Endodermal cell (in vitro differentiated cells): ENCODE measurements around the gene KIF3A. TPM values are rescaled to one million over a fixed set of nuclear protein-coding genes. Genes with fewer than 3 reads are reported as not detected.

Experiments
- DNase-seq: peaks from one replicate; pipeline ENCODE4 v3.0.0-alpha.2; 2017
- H3K27ac ChIP-seq: 2 replicates; pipeline ENCODE4 v1.5.1; 2013; ENCODE audit warnings: mild to moderate bottlenecking, low read depth, low read length, moderate library complexity
- H3K27me3 ChIP-seq: 2 replicates; pipeline ENCODE4 v1.6.1; 2013; ENCODE audit warnings: mild to moderate bottlenecking, low read length, moderate library complexity; ENCODE audit not compliant: insufficient read depth, control insufficient read depth, poor library complexity, severe bottlenecking
- H3K36me3 ChIP-seq: 2 replicates; pipeline ENCODE4 v1.7.0; 2013; ENCODE audit warnings: mild to moderate bottlenecking, low read length, moderate library complexity; ENCODE audit not compliant: control insufficient read depth, insufficient read depth
- H3K4me1 ChIP-seq: one replicate; pipeline ENCODE4 v1.7.0; 2013; ENCODE audit warnings: low read length; ENCODE audit not compliant: control insufficient read depth, insufficient read depth
- H3K4me3 ChIP-seq: 2 replicates; pipeline ENCODE4 v1.5.1; 2013; ENCODE audit warnings: mild to moderate bottlenecking, low read length, moderate library complexity
- H3K9ac ChIP-seq: 2 replicates; pipeline ENCODE4 v1.6.1; 2013; ENCODE audit warnings: mild to moderate bottlenecking, low read length, moderate library complexity; ENCODE audit not compliant: poor library complexity, severe bottlenecking; ENCODE audit errors: extremely low read depth
- H3K9me3 ChIP-seq: 2 replicates; pipeline ENCODE4 v1.6.1; 2013; ENCODE audit warnings: mild to moderate bottlenecking, low read length, moderate library complexity; ENCODE audit not compliant: control insufficient read depth
- H3K27ac Mint-ChIP-seq: 2 replicates; pipeline ENCODE4 v1.8.0; 2020; ENCODE audit warnings: mixed read lengths
- H3K27me3 Mint-ChIP-seq: 2 replicates; pipeline ENCODE4 v1.8.0; 2021; ENCODE audit warnings: mild to moderate bottlenecking, mixed read lengths; ENCODE audit not compliant: insufficient read depth
- H3K36me3 Mint-ChIP-seq: 2 replicates; pipeline ENCODE4 v1.8.0; 2020; ENCODE audit warnings: low read depth, mixed read lengths
- H3K4me1 Mint-ChIP-seq: 2 replicates; pipeline ENCODE4 v1.8.0; 2020; ENCODE audit warnings: mixed read lengths
- H3K4me3 Mint-ChIP-seq: 2 replicates; pipeline ENCODE4 v1.8.0; 2020; ENCODE audit warnings: mild to moderate bottlenecking, moderate library complexity, mixed read lengths
- H3K9me3 Mint-ChIP-seq: 2 replicates; pipeline ENCODE4 v1.8.0; 2020; ENCODE audit warnings: mild to moderate bottlenecking, mixed read lengths
- WGBS, 2 experiments: methylation state at CpG; one replicate each; pipeline versions ENCODE4 v1.1.5 to v1.1.7; 2013; ENCODE audit warnings: missing lambda C conversion rate in 2 of 2, mixed read lengths in 1 of 2; ENCODE audit not compliant: insufficient coverage in 1 of 2, insufficient read length in 1 of 2; 5-methylcytosine and 5-hydroxymethylcytosine counted together
- total RNA-seq, 2 donors: library from RNA; stranded (reverse); fragmentation: NEBNext Ultra II Directional in 1 of 2; extraction: Animal tissue kit (Norgen Biotek cat#: 25700) in 1 of 2; gene quantifications; 2 replicates in 1 of 2; 3 replicates in 1 of 2; pipeline ENCODE4 v1.2.1, GENCODE V29; 2021
- TF ChIP-seq, protein P1 (sequence below): fragments of 200-600 bp; sonication (generic); conservative IDR thresholded peaks from 2 replicates; pipeline ENCODE4 v1.5.0; 2021; ENCODE audit warnings: antibody characterized with exemption, mild to moderate bottlenecking

KIF3A gene
- total RNA-seq, 2 donors from 2014 or later = 19.6 to 25.2 TPM

DNA sequence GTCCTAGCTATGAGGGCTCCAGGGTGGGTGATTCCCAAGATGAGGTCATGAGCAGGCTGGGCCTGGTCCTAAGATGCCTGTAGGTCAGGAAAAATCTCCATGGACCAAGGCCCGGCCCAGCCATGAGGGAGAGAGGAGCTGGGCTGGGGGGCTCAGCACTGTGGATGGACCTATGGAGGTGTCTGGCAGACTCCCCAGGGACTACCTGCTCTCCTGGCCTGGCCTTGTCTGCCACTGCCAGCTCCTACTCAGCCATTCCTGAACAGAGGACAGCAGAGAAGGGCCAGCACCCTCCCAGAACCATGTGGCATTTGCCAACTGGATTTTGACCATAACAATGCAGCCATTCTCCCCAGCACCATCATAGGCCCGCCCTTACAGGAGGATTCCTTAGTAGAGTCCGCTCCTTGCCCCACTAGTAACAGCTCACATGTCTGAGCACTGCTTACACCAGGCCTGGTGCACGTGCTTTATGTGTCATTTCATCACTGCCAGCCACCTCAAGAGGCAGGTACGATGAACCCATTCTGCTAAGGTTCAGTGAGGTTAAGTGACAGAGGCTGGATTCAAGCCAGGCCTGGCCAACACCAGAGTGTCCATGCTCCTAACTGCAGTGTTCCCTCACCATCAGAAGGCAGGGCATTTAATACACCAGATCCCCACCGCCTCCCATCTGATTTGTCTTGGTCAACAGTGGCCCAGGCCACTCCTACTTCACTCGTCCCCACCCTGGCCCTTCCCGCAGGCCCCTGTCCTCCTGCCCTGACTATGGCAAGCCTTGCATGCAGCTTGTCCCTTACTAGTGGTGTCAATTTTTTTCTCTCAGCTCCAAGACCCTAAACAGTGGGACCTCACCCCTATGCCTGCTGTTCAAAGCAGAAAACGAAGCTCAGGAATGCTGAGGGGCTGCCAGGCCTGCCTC, 78.7 kb downstream of the KIF3A start:
- Histone ChIP-seq H3K36me3 (no peaks in the 10 kb centered on the region), H3K27ac (no peak overlapping the region), H3K9ac (no peak overlapping the region), H3K4me3 (no peak overlapping the region), H3K4me1 (no peaks in the 10 kb centered on the region), H3K27me3 (peaks cover 44% of the 10 kb centered on the region), H3K9me3 (no peaks in the 10 kb centered on the region)
- peaks cover 44% of the 10 kb centered on the region for H3K27me3 Mint-ChIP-seq
- DNase-seq = no peak
- H3K27ac Mint-ChIP-seq = no peak overlapping the region
- TF ChIP-seq, protein P1, sequence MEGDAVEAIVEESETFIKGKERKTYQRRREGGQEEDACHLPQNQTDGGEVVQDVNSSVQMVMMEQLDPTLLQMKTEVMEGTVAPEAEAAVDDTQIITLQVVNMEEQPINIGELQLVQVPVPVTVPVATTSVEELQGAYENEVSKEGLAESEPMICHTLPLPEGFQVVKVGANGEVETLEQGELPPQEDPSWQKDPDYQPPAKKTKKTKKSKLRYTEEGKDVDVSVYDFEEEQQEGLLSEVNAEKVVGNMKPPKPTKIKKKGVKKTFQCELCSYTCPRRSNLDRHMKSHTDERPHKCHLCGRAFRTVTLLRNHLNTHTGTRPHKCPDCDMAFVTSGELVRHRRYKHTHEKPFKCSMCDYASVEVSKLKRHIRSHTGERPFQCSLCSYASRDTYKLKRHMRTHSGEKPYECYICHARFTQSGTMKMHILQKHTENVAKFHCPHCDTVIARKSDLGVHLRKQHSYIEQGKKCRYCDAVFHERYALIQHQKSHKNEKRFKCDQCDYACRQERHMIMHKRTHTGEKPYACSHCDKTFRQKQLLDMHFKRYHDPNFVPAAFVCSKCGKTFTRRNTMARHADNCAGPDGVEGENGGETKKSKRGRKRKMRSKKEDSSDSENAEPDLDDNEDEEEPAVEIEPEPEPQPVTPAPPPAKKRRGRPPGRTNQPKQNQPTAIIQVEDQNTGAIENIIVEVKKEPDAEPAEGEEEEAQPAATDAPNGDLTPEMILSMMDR = no peak
- H3K4me3 Mint-ChIP-seq = no peak overlapping the region
- peaks cover 2% of the 10 kb centered on the region for H3K36me3 Mint-ChIP-seq
- 91 to 92% methylated on average over 7 to 9 of the region's 9 CpGs for WGBS, 2 experiments
- H3K4me1 Mint-ChIP-seq = peaks cover 8% of the 10 kb centered on the region
- peaks cover 5% of the 10 kb centered on the region for H3K9me3 Mint-ChIP-seq

DNA sequence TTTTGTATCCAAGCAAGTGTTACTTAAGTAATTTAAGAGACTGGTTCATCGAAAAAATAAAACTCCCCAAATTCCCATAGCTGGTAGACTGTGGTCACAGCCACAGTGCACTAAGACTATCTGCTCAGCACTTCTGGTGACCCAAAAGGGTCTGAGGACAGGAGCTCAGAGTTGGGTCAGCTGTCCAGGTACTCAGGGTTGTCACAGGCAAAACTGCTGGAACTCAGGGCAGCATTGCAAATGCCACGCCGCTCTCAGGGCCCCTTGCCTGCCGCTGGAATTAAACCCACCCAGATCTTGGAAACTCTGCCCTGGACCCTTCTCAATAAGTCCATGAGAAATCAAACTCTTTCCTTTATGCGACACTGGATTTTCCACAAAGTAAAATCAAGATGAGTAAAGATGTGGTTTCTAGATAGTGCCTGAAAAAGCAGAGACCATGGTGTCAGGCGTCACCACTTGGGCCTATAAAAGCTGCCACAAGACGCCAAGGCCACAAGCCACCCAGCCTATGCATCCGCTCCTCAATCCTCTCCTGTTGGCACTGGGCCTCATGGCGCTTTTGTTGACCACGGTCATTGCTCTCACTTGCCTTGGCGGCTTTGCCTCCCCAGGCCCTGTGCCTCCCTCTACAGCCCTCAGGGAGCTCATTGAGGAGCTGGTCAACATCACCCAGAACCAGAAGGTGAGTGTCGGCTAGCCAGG, 79.5 kb downstream of the KIF3A start, which contains the start of gene IL13:
IL13 (plus strand) TSS at position 498 of the 705 bp plus-strand sequence; CDS start at position 512, 14 bp downstream.
- 92 to 95% methylated on average over 7 to 12 of the region's 12 CpGs for whole genome bisulfite sequencing, 2 experiments
- DNase-seq = no peak
- Mint-ChIP-seq H3K4me3 (no peak within 1 kb of the TSS), H3K27ac (no peak within 1 kb of the TSS), H3K27me3 (peaks cover 48% of the 10 kb centered on the region), H3K36me3 (peaks cover 2% of the 10 kb centered on the region), H3K4me1 (peaks cover 3% of the 10 kb centered on the region), H3K9me3 (peaks cover 5% of the 10 kb centered on the region)
- TF ChIP-seq, protein P1 = no peak
- H3K9me3 ChIP-seq = no peaks in the 10 kb centered on the region
- no peak within 1 kb of the TSS for H3K9ac ChIP-seq
- peaks cover 44% of the 10 kb centered on the region for H3K27me3 ChIP-seq
- H3K36me3 ChIP-seq = no peaks in the 10 kb centered on the region
- H3K4me1 ChIP-seq = no peaks in the 10 kb centered on the region
- H3K27ac ChIP-seq = no peak within 1 kb of the TSS
- no peak within 1 kb of the TSS for H3K4me3 ChIP-seq

DNA sequence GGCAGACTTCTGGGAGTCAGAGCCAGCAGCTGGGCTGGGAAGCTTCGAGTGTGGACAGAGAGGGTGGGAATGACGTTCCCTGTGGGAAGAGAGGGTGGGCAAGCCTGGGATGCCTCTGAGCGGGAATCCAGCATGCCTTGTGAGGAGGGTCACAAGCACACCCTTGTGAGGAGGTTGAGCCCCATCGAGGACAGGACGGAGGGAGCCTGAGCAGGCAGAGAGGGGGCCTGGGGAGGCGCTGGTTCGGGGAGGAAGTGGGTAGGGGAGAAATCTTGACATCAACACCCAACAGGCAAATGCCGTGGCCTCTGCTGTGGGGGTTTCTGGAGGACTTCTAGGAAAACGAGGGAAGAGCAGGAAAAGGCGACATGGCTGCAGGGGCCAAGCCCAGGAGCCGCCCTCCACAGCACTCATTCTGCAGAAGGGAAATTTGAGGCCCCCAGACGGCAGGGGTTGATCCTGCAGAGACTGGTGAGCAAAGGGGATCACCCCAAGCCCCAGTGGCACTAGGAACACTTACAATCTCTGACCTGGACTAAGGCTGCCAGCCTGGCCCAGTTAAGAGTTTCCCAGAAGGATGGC, 80.5 kb downstream of the KIF3A start:
- Histone ChIP-seq H3K36me3 (no peaks in the 10 kb centered on the region), H3K27ac (no peak overlapping the region), H3K4me1 (no peaks in the 10 kb centered on the region), H3K27me3 (peaks cover 44% of the 10 kb centered on the region), H3K9me3 (no peaks in the 10 kb centered on the region), H3K4me3 (no peak overlapping the region), H3K9ac (no peak overlapping the region)
- WGBS, 2 experiments = 86 to 90% methylated on average over 2 to 12 of the region's 12 CpGs
- peaks cover 48% of the 10 kb centered on the region for H3K27me3 Mint-ChIP-seq
- peaks cover 5% of the 10 kb centered on the region for H3K9me3 Mint-ChIP-seq
- no peak for DNase-seq
- H3K4me1 Mint-ChIP-seq = peaks cover 3% of the 10 kb centered on the region
- TF ChIP-seq, protein P1 = no peak
- peaks cover 2% of the 10 kb centered on the region for H3K36me3 Mint-ChIP-seq
- H3K4me3 Mint-ChIP-seq = no peak overlapping the region
- H3K27ac Mint-ChIP-seq = no peak overlapping the region
